ENCODE results near the gene SOX6. TPM values are rescaled to one million over a fixed set of nuclear protein-coding genes. Genes with fewer than 3 reads are reported as not detected.

Gene SOX6
- total and polyA plus RNA-seq, 2 of the 13 experiments (the other 11 are each of a cell fraction or from before 2014, with no cell fraction given), result 2.6 to 11.2 TPM

DNA sequence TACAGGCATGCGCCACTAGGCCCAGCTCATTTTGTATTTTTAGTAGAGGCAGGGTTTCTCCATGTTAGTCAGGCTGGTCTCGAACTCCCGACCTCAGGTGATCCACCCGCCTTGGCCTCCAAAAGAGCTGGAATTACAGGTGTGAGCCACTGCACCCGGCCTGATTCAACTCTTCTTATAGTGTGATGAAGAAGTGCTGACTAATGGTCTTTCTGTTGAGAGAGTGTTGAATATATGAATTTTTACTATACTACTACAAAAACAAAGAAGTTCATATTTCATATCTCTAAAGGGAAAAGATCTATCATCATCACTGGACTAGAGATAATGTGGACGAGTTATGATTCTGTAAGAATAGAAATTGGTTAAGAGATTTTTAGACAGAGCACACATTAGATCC is 320.1 kb downstream of the SOX6 start:
- Histone ChIP-seq H3K4me1 (ENCODE audit: insufficient read depth, low read length) (no peaks in the 10 kb centered on the region), H3K9me3 (ENCODE audit: low read length) (no peaks in the 10 kb centered on the region), H3K4me3 (replicated peaks in 1 of 3; ENCODE audit: insufficient read depth in 1 of 3, low read depth in 2 of 3, low read length in 3 of 3) (no peak overlapping the region), H3K9ac (ENCODE audit: insufficient read depth, low read depth, low read length) (no peak overlapping the region), H3K27me3 (ENCODE audit: control insufficient read depth in 1 of 2, insufficient read depth in 2 of 2, low read length in 2 of 2) (no peaks in the 10 kb centered on the region), H2AFZ (ENCODE audit: low read length) (no peak overlapping the region), H4K20me1 (ENCODE audit: insufficient read depth, low read length) (no peaks in the 10 kb centered on the region), H3K4me2 (ENCODE audit: low read depth, low read length) (no peak overlapping the region), H3K27ac (ENCODE audit: extremely low read length, insufficient read depth, low read length) (no peak overlapping the region), H3K79me2 (ENCODE audit: insufficient read depth, low read length) (no peaks in the 10 kb centered on the region), H3K36me3 (replicated peaks in 1 of 2; ENCODE audit: control insufficient read depth in 1 of 2, insufficient read depth in 2 of 2, low read length in 2 of 2) (no peaks in the 10 kb centered on the region)
- DNase-seq (ENCODE audit: low spot score), result no peak
- CTCF ChIA-PET (ENCODE audit: low intra/inter-chr PET ratio, low total read pairs), result no interaction called here
- POLR2A ChIA-PET, result no interaction called here
- no peak for ATAC-seq
- FAIRE-seq, result no peak
- 20% methylated on average over 6 of the region's 6 CpGs for WGBS (ENCODE audit: low lambda C conversion rate)
- intact Hi-C loops (cut with micrococcal nuclease; ENCODE audit: unreplicated experiment), result no loop called here
- in situ Hi-C loops (cut with HindIII; ENCODE audit: extremely low pct_ligation_motif_present, low pct_unique_long_range_greater_than_20kb), result no loop called here
- BruUV-seq (replicated peaks), result no TSS peak
- TF ChIP-seq ZNF12 (CRISPR knock-in tag; IDR thresholded peaks at IDR 0.05), result no peak
- no peak for TF ChIP-seq ZBTB38 (CRISPR knock-in tag; IDR thresholded peaks at IDR 0.05)
- TF ChIP-seq, protein P1, sequence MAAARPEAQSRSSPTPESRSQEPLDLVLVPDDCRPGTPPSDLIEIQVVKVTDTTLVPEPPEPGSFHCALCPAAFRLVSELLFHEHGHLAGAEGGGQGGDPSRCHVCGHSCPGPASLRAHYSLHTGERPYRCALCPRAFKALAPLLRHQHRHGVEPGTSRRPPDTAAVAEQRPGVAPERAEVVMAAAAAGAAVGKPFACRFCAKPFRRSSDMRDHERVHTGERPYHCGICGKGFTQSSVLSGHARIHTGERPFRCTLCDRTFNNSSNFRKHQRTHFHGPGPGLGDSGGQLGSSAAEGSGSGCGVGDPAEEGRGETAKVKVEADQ (CRISPR knock-in tag; IDR thresholded peaks at IDR 0.05; ENCODE audit: borderline replicate concordance), result no peak
- peak; percentile 37 to 85; a peak in 3 of 4 replicates for TF ChIP-seq MAFK (conservative IDR thresholded peaks at IDR 0.05 in 1 of 2, IDR thresholded peaks at IDR 0.05 in 1 of 2; ENCODE audit: low read length in 2 of 2)
- peak; percentile 71 for TF ChIP-seq MAFF (IDR thresholded peaks at IDR 0.05; ENCODE audit: low read depth, low read length)
- no peak for TF ChIP-seq HNRNPLL (IDR thresholded peaks at IDR 0.05; ENCODE audit: low read depth, low read length, poor library complexity, severe bottlenecking)
- TF ChIP-seq, protein P2, sequence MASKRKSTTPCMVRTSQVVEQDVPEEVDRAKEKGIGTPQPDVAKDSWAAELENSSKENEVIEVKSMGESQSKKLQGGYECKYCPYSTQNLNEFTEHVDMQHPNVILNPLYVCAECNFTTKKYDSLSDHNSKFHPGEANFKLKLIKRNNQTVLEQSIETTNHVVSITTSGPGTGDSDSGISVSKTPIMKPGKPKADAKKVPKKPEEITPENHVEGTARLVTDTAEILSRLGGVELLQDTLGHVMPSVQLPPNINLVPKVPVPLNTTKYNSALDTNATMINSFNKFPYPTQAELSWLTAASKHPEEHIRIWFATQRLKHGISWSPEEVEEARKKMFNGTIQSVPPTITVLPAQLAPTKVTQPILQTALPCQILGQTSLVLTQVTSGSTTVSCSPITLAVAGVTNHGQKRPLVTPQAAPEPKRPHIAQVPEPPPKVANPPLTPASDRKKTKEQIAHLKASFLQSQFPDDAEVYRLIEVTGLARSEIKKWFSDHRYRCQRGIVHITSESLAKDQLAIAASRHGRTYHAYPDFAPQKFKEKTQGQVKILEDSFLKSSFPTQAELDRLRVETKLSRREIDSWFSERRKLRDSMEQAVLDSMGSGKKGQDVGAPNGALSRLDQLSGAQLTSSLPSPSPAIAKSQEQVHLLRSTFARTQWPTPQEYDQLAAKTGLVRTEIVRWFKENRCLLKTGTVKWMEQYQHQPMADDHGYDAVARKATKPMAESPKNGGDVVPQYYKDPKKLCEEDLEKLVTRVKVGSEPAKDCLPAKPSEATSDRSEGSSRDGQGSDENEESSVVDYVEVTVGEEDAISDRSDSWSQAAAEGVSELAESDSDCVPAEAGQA (IDR thresholded peaks at IDR 0.05; ENCODE audit: low read depth), result no peak
- TF ChIP-seq, protein P2 (CRISPR knock-in tag; IDR thresholded peaks at IDR 0.05; ENCODE audit: borderline replicate concordance), result no peak
